GM19395 (cell line): ENCODE measurements around the gene TRAIP.
"Not testable (repeated sequence)": the region's sequence is repeated elsewhere in the genome, so short reads cannot be mapped to it uniquely, and the experiment has no call there.

ENCODE experiments used
- ATAC-seq: cut with Tn5 transposase; IDR thresholded peaks from one replicate; pipeline ENCODE4 v1.9.1; 2021; ENCODE audit warnings: mild to moderate bottlenecking, moderate library complexity; ENCODE audit not compliant: unreplicated experiment

TRAIP gene

DNA sequence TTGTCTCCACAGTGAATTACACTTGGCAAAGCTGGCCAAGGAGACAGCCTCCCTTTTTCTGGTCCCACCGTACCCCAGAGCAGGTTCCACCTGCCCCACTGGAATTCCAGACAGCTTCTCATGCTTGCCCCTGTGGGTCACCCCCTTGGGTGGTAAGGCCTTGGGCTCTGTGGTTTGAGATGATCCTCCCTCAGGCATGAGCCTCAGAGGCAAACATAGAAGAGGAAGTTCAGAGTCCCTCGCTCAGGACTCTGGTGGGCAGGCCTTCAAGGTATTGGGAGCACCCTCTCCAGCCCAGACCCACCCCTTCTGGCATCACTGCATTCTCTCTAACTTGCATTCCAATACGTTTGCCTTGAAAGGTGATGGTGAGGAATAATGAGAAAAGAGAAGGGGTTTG is 25.0 kb downstream of the TRAIP start:
- no peak for ATAC-seq

GRCh38 chr3:49826016-49826415 is 30.3 kb downstream of the TRAIP start:
- no peak for ATAC-seq

- not testable (repeated sequence) for ATAC-seq
These were observed 33.2 kb downstream of the TRAIP start for GRCh38 chr3:49823131-49823530.

DNA sequence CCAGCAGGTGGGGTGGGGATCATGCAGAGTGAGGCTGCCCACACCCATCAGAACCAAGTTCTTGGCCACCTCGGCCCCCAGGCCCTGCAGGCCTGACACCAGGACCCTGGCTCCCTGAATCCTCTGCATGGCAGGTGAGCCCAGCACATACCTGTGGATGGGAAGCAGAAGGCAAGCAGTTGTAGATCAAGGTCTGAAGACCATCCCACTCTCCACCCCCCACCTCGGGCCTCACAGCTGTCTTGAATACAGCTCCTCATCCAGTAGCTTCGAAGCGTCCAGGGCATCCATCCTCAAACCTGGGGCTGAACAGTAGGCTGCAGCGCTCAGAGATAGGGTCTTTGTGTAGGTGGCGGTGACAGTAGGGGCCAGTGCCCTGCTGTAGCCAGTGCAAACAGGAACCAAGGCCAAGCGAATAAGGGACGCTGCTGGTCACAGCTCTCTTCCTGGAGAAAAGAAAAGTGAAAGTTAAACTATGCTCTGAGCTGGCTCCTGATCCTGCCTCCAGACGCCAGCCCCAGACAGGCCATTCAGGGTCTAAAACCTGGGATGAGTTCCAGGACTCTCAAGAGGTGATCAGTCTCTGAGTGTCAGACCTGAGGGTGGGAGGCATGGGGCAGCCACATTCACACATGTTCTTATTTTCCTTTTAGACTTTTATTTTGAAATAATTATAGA is 42.7 kb downstream of the TRAIP start, which contains the start of gene UBA7:
Gene UBA7, minus strand, starts transcription at position 457 of the 678 bp plus-strand sequence. Its CDS starts 166 bp downstream, at position 291.
- ATAC-seq = peak; percentile 82

DNA sequence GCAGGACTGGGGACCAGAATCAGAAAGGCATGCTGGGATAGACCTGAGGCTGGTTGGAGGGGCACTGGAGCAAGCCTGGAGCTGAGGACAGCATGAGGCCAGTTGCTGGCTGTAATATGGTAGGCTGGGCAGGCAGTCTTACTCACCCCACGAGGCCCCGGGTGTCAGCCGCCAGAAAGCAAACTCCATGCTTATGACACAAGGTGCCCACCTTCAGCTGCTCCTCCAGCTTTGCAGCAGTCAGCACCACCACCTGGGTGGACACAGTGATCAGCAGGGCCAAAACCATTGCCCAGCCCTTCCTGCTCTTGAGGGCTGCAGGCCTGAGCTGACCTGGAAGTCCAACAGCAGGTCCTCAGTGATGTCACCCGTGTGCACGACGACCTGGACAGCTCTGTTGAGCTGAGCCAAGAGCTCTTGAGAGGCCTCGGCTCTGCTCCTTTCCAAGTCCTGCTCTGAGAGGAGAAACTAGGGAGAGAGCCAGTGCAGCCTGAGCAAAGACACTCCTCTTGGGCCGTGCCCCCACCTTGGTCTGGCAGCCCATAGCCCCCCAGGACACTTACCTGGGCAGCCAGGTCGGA is 43.4 kb downstream of the TRAIP start:
- no peak for ATAC-seq

DNA sequence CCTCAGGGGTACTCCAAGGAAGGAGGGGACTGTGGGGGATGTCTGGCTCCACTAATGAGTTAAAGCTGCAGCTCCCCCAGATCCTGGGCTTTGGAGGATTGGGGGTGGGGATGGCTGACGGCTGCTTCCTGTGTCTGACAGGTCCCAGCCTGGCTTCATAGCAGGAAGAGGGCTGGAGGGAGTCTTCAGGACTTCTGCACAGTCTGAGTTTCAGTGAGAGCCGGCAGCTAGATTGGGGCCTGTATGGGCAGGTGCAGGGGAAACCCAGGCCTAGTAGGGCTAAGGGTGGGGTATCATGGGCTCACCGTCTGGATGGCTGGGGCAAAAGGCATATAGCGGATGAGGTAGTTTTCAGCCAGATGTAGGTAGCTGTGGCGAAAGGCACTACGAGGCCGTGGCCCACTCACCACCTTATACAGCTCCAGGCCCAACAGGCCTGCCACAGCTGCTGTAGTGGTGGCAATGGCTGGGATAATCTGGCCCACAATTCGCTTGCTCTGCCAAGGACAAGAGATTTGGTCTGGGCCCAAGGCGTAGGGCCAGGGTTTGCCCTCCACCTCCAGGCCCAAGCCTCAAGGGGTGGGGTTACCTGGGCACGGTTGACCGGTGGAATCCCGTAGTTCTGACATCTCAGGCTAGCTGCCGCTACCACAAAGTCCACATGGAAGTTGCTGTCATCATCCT is 48.8 kb downstream of the TRAIP start:
- ATAC-seq = no peak

GRCh38 chr3:49806850-49807249 is 49.5 kb downstream of the TRAIP start:
- ATAC-seq = no peak

DNA sequence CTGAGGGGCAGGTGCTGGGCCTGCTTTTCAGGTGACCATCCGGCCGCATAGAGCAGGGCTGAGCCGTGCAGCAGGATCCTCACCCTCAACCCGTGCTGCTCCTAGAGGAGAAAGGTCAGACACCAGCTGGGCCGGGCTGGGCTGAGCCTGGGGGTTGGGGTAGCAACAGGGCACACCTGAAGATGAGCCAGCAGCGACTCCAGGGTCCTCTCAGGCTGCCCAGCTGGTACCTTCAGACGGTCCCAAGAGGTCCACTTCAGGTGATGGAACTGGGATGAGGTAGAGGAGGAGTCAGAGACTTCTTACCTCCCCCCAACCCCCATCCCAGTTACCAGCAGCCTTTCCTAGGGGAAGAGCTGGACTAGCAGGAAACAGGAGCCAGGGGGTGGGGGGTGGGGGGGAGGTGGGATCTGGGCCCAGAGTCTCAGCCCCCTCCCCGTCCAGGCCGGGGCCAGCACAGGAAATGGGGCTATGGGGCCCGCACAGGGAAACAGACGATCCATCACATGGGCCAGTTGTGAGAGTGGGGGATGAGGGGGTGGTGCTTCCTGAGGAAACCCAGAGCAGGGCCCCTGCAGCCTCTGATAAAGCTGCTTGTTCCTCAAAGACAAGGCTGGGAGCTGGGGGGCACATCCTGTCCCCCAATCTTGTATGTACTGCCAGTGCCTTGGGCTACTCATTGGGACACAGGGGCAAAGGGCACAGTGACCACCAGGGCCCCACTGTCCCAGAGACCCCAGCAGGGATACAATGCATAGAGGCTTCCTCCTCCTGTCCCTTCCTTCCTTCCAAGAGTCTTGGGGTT is 50.3 kb downstream of the TRAIP start:
- ATAC-seq = no peak

DNA sequence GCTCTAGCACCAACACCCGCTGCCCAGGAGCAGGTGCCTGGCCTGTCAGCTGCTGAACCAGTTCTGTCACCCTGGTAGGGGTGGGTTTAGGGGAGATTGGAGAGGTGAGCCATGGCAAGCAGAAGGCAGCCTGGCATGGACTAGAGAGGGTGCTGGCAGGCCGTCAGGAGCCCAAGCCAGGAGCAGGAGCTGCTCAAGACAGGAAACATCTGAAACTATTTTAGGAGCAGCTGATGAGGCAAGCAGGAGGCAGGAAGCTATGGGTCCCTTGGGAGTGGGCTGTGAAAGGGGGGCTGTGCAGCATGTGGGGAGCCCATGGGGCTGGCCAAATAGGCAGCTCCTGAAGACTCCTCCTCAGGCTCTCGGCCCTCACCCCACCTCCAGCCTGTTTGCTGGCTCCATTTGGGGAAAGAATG is 51.0 kb downstream of the TRAIP start:
- ATAC-seq = no peak

GRCh38 chr3:49804141-49805041 is 52.0 kb downstream of the TRAIP start:
- ATAC-seq = no peak

DNA sequence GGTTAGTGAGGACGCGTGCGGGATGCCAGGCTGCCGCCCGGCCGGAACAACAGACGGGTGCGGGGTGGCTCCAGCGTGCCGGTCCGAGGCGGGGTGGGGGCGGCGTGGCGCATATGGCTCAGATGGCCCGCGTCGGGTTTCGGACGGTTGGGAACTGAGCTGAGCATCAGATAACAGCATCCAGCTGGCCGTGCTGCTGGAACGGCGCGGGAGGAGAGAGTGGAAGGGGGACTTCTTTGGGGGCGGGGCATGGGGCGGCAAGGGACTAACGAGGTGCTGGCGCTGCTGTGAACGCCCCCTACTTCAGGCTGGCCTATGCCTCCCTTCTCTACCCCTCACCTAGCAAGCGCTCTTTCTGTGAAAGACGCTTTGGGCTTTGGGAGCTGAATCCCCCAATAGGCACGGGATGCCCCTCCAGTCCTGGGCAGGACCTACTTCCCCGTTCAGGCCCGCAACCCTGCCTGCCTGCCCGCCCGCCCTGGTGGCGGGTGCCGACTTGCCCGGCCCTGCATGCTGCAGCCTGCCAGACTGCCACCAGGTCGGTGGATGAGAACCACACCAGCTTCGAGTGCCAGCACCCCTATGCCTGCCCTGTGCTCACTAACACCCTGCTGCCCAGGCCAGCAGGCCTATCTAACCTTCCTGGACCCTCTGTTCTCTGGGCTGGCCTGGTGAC is 52.8 kb downstream of the TRAIP start:
- ATAC-seq = no peak

GRCh38 chr3:49802719-49803464 is 53.5 kb downstream of the TRAIP start, which contains the start of gene INKA1:
TSS of gene INKA1 (plus strand) at chr3:49803261. CDS start at chr3:49803393, 132 bp downstream.
- ATAC-seq = peak; percentile 66

DNA sequence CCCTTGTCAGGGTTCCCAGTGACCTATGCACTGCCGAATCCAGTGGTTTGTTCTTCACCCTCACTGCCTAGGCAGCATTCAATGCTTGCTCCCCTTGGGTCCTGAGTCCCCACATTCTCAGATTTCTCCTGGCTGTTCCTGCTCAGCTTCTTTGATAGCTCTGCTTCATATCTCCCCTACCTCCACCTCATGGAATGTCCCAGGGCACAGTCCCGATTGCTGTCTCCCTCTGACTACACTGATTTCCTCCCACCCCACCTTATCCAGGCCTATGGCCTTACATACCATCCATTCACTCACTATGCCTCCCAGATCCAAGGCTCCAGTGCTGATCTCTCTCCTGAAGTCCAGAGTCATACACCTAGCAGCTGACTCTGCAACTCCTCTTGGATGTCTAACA is 55.2 kb downstream of the TRAIP start:
- no peak for ATAC-seq

DNA sequence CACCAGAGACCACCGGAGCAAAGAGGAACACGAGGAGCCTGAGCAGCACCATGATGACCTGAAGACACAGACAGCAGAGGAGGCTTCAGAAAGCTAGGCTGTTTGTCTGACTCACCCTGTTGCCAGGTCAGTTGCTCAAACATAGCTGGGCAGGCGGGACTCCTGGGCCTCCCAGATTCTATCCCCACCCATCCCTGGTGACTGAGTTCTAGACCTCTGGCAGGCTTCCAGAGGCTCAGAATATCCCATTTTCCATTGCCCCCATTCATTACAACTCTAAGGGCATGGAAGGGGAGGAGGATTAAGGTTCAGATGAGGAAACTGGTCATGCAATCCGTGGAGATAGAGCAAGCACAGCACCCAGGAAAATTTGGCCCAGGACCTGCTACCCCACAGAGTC is 56.6 kb downstream of the TRAIP start, which contains the start of gene CDHR4:
Gene CDHR4, minus strand, starts transcription at position 113 of the 400 bp plus-strand sequence. Its CDS starts 61 bp downstream, at position 52.
- no peak for ATAC-seq

GRCh38 chr3:49799105-49799504 is 57.3 kb downstream of the TRAIP start:
- ATAC-seq = no peak

DNA sequence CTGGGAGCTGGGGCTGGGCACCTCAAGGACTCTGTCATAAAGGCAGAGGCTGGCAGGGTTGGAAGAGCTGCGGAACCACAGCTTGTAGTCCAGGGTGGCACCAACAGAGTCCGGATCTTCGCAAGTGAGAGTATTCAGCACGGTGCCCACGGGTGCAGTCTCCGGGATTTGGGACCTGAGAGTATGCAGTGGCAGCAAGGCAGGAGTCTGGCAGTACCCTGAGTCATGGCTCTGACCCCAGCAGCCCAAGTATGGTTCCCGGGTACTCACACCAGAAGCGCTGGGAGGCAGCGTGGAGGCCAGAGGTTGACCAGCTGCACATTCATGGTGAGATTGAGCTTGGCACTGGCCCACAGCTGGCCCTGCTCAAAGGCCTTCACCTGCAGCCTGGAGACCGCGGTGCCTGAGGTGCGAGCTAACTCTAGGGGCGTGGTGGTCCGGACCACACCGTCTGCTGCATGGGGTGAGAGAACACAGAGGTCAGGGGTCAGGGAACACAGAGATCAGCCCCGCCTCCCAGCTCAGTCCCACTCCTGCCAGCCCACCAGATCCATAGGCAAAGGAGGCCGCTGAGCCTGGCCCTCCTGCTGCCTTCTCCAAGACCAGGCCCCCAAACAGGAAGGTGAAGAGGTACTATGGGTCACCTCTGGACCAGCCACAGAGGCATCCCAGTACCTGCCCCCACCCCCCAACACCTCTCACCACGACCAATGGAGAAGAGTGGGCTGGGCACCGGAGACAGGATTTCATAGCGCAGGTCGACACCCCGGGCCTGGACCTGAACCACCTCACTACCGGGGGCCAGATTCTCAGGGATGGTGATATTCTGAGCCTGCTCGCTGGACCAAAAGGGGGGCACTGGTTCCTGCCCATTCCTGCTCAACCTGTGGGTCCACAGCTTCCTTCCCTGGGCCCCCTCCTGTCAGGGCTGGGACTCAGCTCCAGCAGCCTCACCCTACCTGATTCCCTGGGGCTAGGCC is 61.1 kb downstream of the TRAIP start:
- no peak for ATAC-seq

GRCh38 chr3:49794431-49794830 is 61.9 kb downstream of the TRAIP start:
- ATAC-seq = no peak
